Measurements from ENCODE around the gene MLXIP.

- TF ChIP-seq ZNF501 (tag by site-specific recombination; IDR thresholded peaks at IDR 0.05) (no peak), CTCF (tag by site-specific recombination; IDR thresholded peaks at IDR 0.05) (no peak)
These were observed 20.8 kb upstream of the MLXIP start for GRCh38 chr12:122057769-122058168.

Measured in HEK293 (cell line).